GM23338 (cell line): ENCODE results near the gene XXYLT1. TPM values are rescaled to one million over a fixed set of nuclear protein-coding genes. Genes with fewer than 3 reads are reported as not detected.

Experiments
- ATAC-seq: fragments of 200-7000 bp; cut with Tn5 transposase; 3 replicates; pipeline ENCODE4 v1.9.1; 2020
- DNase-seq: peaks from one replicate; pipeline ENCODE4 v3.0.0-alpha.2; 2015; ENCODE audit warnings: low spot score
- H2AFZ ChIP-seq: fragments of 200-600 bp; sonication (generic); 2 replicates; pipeline ENCODE4 v1.8.0; 2016; ENCODE audit warnings: antibody characterized with exemption, mild to moderate bottlenecking, moderate library complexity
- H3F3A ChIP-seq: fragments of 200-600 bp; sonication (generic); replicated peaks from 2 replicates; pipeline ENCODE4 v1.8.0; 2017; ENCODE audit warnings: antibody characterized with exemption, mixed run types, low read depth
- H3K27ac ChIP-seq: fragments of 200-600 bp; sonication (generic); 2 replicates; pipeline ENCODE4 v1.6.1; 2016; ENCODE audit warnings: low read depth
- H3K27me3 ChIP-seq: fragments of 200-600 bp; sonication (generic); 2 replicates; pipeline ENCODE4 v1.8.0; 2016; ENCODE audit warnings: mild to moderate bottlenecking, mixed run types, moderate library complexity; ENCODE audit not compliant: insufficient read depth
- H3K36me3 ChIP-seq: fragments of 200-600 bp; sonication (generic); 2 replicates; pipeline ENCODE4 v1.8.0; 2016; ENCODE audit warnings: mild to moderate bottlenecking; ENCODE audit not compliant: insufficient read depth
- H3K4me1 ChIP-seq: fragments of 200-600 bp; sonication (generic); 2 replicates; pipeline ENCODE4 v1.8.0; 2016; ENCODE audit warnings: mild to moderate bottlenecking, moderate library complexity; ENCODE audit not compliant: insufficient read depth
- H3K4me2 ChIP-seq: fragments of 200-600 bp; sonication (generic); 2 replicates; pipeline ENCODE4 v1.7.1; 2017; ENCODE audit warnings: mixed run types
- H3K4me3 ChIP-seq: fragments of 200-600 bp; sonication (generic); 2 replicates; pipeline ENCODE4 v1.6.1; 2016; ENCODE audit warnings: mixed run types
- H3K79me2 ChIP-seq: fragments of 200-600 bp; sonication (generic); replicated peaks from 2 replicates; pipeline ENCODE4 v1.8.0; 2017; ENCODE audit warnings: mild to moderate bottlenecking; ENCODE audit not compliant: insufficient read depth
- H3K9me2 ChIP-seq: fragments of 200-600 bp; sonication (generic); 2 replicates; pipeline ENCODE4 v1.8.0; 2017; ENCODE audit not compliant: insufficient read depth
- H4K20me1 ChIP-seq: fragments of 200-600 bp; sonication (generic); replicated peaks from 2 replicates; pipeline ENCODE4 v1.8.0; 2017; ENCODE audit warnings: mild to moderate bottlenecking; ENCODE audit not compliant: insufficient read depth
- H3K27ac Mint-ChIP-seq: 2 replicates; pipeline ENCODE4 v1.8.0; 2020; ENCODE audit warnings: inconsistent platforms, mild to moderate bottlenecking, moderate library complexity, mixed read lengths
- H3K27me3 Mint-ChIP-seq: 3 replicates; pipeline ENCODE4 v1.8.0; 2022; ENCODE audit warnings: low read depth, mild to moderate bottlenecking, moderate library complexity, mixed read lengths, inconsistent platforms; ENCODE audit not compliant: insufficient read depth, poor library complexity
- H3K36me3 Mint-ChIP-seq: 3 replicates; pipeline ENCODE4 v1.8.0; 2021; ENCODE audit warnings: low read depth, mild to moderate bottlenecking, inconsistent platforms, moderate library complexity, mixed read lengths
- H3K4me1 Mint-ChIP-seq: 3 replicates; pipeline ENCODE4 v1.8.0; 2020; ENCODE audit warnings: mild to moderate bottlenecking, inconsistent platforms, mixed read lengths
- H3K4me3 Mint-ChIP-seq: 3 replicates; pipeline ENCODE4 v1.8.0; 2021; ENCODE audit warnings: moderate library complexity, mild to moderate bottlenecking, inconsistent platforms, mixed read lengths
- H3K9me3 Mint-ChIP-seq: 3 replicates; pipeline ENCODE4 v1.8.0; 2020; ENCODE audit warnings: moderate library complexity, mild to moderate bottlenecking, inconsistent platforms, mixed read lengths
- CREB1 ChIP-seq: fragments of 250-450 bp; sonication (Bioruptor Pico); IDR thresholded peaks from 2 replicates; pipeline ENCODE4 v1.5.0; 2020; ENCODE audit warnings: low read depth, mild to moderate bottlenecking, moderate library complexity
- CTCF ChIP-seq, 2 experiments: fragments of 200-600 bp in 1 of 2; sonication (generic) in 1 of 2; conservative IDR thresholded peaks; 2 replicates each; pipeline versions ENCODE4 v1.5.1 to v1.6.1; 2016 to 2017; ENCODE audit warnings: antibody characterized with exemption in 2 of 2, low read depth in 2 of 2, mild to moderate bottlenecking in 2 of 2, moderate library complexity in 1 of 2
- ETS1 ChIP-seq: IDR thresholded peaks from 2 replicates; pipeline ENCODE4 v1.6.1; 2016; ENCODE audit warnings: antibody characterized with exemption
- EZH2 ChIP-seq: fragments of 200-600 bp; sonication (generic); IDR thresholded peaks from one replicate; pipeline ENCODE4 v1.8.0; 2017; ENCODE audit warnings: antibody characterized with exemption, mild to moderate bottlenecking, low read depth; ENCODE audit not compliant: unreplicated experiment
- EZH2phosphoT487 ChIP-seq: fragments of 200-600 bp; sonication (generic); IDR thresholded peaks from one replicate; pipeline ENCODE4 v1.8.1; 2018; ENCODE audit warnings: antibody characterized with exemption; ENCODE audit not compliant: unreplicated experiment
- JUNB ChIP-seq: IDR thresholded peaks from one replicate; pipeline ENCODE4 v1.6.1; 2016; ENCODE audit warnings: antibody characterized with exemption; ENCODE audit not compliant: unreplicated experiment
- NANOG ChIP-seq: IDR thresholded peaks from 2 replicates; pipeline ENCODE4 v1.6.1; 2016; ENCODE audit warnings: antibody characterized with exemption, borderline replicate concordance
- POLR2AphosphoS5 ChIP-seq: IDR thresholded peaks from 2 replicates; pipeline ENCODE4 v1.6.1; 2016; ENCODE audit warnings: antibody characterized with exemption, low read depth
- REST ChIP-seq: IDR thresholded peaks from one replicate; pipeline ENCODE4 v1.6.1; 2018; ENCODE audit warnings: antibody characterized with exemption; ENCODE audit not compliant: unreplicated experiment
- STAT1 ChIP-seq: IDR thresholded peaks from one replicate; pipeline ENCODE4 v1.6.1; 2016; ENCODE audit warnings: antibody characterized with exemption; ENCODE audit not compliant: unreplicated experiment
- ZNF114 ChIP-seq: fragments of 250-450 bp; sonication (Bioruptor Pico); IDR thresholded peaks from 2 replicates; pipeline ENCODE4 v1.5.0; 2020; ENCODE audit warnings: mild to moderate bottlenecking, moderate library complexity
- ZNF331 ChIP-seq: fragments of 250-450 bp; sonication (Bioruptor Pico); IDR thresholded peaks from 2 replicates; pipeline ENCODE4 v1.5.0; 2020; ENCODE audit warnings: low read depth, mild to moderate bottlenecking, moderate library complexity
- ZNF462 ChIP-seq: fragments of 250-450 bp; sonication (Bioruptor Pico); IDR thresholded peaks from 2 replicates; pipeline ENCODE4 v1.5.0; 2020; ENCODE audit warnings: mild to moderate bottlenecking, moderate library complexity
- polyA plus RNA-seq: library from polyadenylated mRNA; unstranded; fragments of >200 nt; fragmentation: Nextera tagmentation; extraction: Ambion mirVana; gene quantifications from 2 replicates; pipeline ENCODE4 v1.2.1, GENCODE V29; 2016
- total RNA-seq: library from RNA; depleted of rRNA; stranded (reverse); fragments of >200 nt; shearing (Covaris generic); gene quantifications from 2 replicates; pipeline ENCODE4 v1.2.3, GENCODE V29; 2014

XXYLT1 gene
- total and polyA plus RNA-seq, 2 experiments from 2014 or later: 13.5 to 34.8 TPM

- DNase-seq: no peak
- H3K4me1 Mint-ChIP-seq: peaks cover 75% of the 10 kb centered on the region
- peaks cover 7% of the 10 kb centered on the region for H3K27me3 Mint-ChIP-seq
- no peak overlapping the region for H3K4me2 ChIP-seq
- no peak overlapping the region for H3K27ac ChIP-seq
- no peaks in the 10 kb centered on the region for H4K20me1 ChIP-seq
- H3K36me3 Mint-ChIP-seq: no peaks in the 10 kb centered on the region; the same call in 2 of the 3 replicates
- H2AFZ ChIP-seq: no peak overlapping the region
- ATAC-seq: peak; percentile 13; the same call in 1 of the 3 replicates
- H3K36me3 ChIP-seq: no peaks in the 10 kb centered on the region
- no peak overlapping the region for H3K4me3 Mint-ChIP-seq
- H3K9me2 ChIP-seq: no peaks in the 10 kb centered on the region
- no peaks in the 10 kb centered on the region for H3K9me3 Mint-ChIP-seq
- peaks cover 53% of the 10 kb centered on the region for H3K79me2 ChIP-seq
- H3K27ac Mint-ChIP-seq: peak overlapping the region; percentile 76; the same call in 1 of the 2 replicates
- peaks cover 26% of the 10 kb centered on the region for H3K4me1 ChIP-seq
- H3K27me3 ChIP-seq: no peaks in the 10 kb centered on the region
- no peak overlapping the region for H3K4me3 ChIP-seq
- TF ChIP-seq REST (no peak), EZH2 (no peak), CREB1 (no peak), EZH2phosphoT487 (no peak), ETS1 (no peak), JUNB (no peak), NANOG (no peak), CTCF (conservative IDR thresholded peaks at IDR 0.05; ENCODE audit: low read depth in 2 of 2) (no peak), ZNF331 (CRISPR knock-in tag) (no peak), POLR2AphosphoS5 (no peak), STAT1 (no peak), ZNF114 (CRISPR knock-in tag) (no peak), ZNF462 (CRISPR knock-in tag) (no peak)
- H3F3A ChIP-seq: no peaks in the 10 kb centered on the region
Observed at GRCh38 chr3:195183071-195183776, 87.7 kb downstream of the XXYLT1 start.
